Testis (tissue), 2 donors: ENCODE data around the gene DHDH.

Source experiments
- POLR2A ChIP-seq: fragments of 450-650 bp; IDR thresholded peaks from one replicate; pipeline ENCODE4 v1.6.1; 2017; ENCODE audit warnings: antibody characterized with exemption, mild to moderate bottlenecking, moderate library complexity
- TF ChIP-seq, protein P1 (sequence below), 3 experiments: fragments of 450-650 bp in 2 of 3; fragments of 200-600 bp in 1 of 3; sonication (generic) in 1 of 3; IDR thresholded peaks; one replicate each; pipeline ENCODE4 v1.5.1; 2016 to 2019; ENCODE audit warnings: antibody characterized with exemption in 3 of 3, mild to moderate bottlenecking in 2 of 3, moderate library complexity in 1 of 3

DNA sequence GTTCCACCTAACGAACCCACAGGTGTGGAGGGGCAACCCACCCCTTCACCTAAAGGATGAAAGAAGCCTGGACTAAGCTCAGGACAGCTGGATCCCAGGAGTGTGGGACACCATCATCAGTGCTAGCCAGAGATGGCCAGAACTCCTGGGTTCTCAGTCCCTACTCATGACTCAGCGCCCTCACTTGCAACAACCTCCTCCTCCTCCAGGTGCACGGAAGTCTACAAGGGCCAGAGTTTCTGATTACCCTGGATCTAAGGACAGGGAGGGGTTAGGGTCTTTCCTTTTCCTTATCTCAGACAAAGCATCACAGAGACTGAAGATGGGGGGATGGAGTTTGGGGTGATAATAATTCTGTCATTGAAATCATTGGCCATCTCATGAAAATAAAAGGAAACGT, 42.9 kb upstream of the DHDH start:
- TF ChIP-seq POLR2A: no peak
- TF ChIP-seq, protein P1, sequence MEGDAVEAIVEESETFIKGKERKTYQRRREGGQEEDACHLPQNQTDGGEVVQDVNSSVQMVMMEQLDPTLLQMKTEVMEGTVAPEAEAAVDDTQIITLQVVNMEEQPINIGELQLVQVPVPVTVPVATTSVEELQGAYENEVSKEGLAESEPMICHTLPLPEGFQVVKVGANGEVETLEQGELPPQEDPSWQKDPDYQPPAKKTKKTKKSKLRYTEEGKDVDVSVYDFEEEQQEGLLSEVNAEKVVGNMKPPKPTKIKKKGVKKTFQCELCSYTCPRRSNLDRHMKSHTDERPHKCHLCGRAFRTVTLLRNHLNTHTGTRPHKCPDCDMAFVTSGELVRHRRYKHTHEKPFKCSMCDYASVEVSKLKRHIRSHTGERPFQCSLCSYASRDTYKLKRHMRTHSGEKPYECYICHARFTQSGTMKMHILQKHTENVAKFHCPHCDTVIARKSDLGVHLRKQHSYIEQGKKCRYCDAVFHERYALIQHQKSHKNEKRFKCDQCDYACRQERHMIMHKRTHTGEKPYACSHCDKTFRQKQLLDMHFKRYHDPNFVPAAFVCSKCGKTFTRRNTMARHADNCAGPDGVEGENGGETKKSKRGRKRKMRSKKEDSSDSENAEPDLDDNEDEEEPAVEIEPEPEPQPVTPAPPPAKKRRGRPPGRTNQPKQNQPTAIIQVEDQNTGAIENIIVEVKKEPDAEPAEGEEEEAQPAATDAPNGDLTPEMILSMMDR (IDR thresholded peaks at IDR 0.05): no peak
